Stimulated activated CD4-positive, alpha-beta T cell treated with anti-CD3 and anti-CD28 coated beads, Interleukin-2, amount 100 ng/mL, for 4 hours (primary cell): ENCODE measurements around the gene PSMG1.
"Not testable (repeated sequence)": the region's sequence is repeated elsewhere in the genome, so short reads cannot be mapped to it uniquely, and the experiment has no call there.

ENCODE experiments used
- DNase-seq: peaks from one replicate; pipeline ENCODE4 v3.0.0-alpha.2; 2020; ENCODE audit warnings: low read depth

PSMG1 gene

DNA sequence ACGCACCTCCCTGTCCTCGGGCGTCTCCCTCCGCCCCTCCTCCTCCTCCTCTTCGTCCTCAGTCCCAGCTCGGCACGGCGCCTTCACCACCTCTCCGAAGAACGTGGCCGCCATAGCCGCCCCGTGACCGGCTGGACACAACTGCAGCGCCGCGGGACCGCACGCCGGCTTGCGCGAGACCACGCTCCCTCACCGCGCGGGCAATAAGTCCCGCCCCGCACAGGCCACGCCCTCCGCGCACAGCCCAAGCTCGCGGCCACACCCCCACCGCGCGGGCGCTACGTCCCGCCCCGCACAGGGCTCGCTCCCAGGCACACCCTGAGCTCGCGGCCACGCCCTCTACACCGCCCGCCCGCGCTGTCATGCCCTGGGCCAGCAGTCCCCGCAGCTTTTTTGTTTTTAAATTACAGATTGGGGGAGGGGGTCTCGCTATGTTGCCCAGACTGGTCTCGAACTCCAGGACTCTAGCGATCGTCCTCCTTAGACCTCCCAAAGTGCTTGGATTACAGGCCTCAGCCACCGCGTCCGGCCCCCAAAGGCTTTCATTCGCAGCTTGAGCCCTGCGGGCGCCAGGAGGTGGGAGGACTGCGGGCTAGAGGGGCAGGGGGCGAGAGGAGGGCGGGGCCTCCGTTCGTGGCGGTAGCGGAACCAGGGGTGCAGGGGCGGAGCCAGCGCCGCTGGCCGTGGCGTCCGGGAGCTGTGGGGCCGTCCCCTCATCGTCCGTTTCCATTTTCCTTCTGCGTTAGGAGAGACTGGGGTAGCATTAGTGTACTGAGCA is at the start of gene PSMG1:
TSS of gene PSMG1 (minus strand) at position 180 of the 778 bp plus-strand sequence. CDS start at position 114, 66 bp downstream.
- peak; percentile 91 for DNase-seq

DNA sequence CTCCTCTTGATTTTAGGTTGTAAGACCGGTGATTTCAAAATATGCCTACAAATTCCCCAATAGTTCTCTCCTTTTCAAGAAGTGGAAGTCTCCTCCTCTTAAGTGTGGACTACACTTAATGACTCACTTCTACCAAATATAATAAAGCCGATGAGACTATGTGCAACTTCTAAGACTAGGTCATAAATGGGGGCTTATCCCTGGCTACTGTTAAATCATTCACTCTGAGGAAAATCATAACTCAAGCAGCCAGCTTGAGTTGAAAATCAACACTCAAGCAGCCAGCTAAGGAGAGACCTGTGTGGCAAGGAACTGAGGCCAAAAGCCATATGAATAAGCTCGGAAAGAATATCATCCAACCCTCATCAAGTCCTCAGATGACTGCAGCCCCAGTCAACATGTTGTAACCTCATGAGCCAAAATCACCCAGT is 49.6 kb upstream of the PSMG1 start:
- no peak for DNase-seq

DNA sequence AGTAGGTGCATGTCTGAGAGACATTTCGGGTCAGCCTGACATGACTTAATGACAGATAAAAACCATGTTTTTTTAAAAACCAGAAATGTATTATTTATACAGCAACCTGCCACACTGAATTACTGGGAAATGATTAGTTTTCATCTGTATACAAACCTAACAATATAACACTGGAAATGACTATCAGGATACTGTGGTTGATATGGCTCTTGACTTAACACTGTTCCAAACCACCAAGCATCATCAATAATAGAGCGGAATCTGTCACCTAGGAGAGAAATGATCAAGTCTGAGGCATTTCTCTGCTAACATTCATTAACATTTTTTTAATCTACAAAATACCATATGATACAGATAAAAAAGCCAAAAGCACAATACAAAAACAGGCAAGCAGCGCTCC is 41.7 kb upstream of the PSMG1 start:
- no peak for DNase-seq

- no peak for DNase-seq
These were observed 38.8 kb upstream of the PSMG1 start for GRCh38 chr21:39221997-39222486.

DNA sequence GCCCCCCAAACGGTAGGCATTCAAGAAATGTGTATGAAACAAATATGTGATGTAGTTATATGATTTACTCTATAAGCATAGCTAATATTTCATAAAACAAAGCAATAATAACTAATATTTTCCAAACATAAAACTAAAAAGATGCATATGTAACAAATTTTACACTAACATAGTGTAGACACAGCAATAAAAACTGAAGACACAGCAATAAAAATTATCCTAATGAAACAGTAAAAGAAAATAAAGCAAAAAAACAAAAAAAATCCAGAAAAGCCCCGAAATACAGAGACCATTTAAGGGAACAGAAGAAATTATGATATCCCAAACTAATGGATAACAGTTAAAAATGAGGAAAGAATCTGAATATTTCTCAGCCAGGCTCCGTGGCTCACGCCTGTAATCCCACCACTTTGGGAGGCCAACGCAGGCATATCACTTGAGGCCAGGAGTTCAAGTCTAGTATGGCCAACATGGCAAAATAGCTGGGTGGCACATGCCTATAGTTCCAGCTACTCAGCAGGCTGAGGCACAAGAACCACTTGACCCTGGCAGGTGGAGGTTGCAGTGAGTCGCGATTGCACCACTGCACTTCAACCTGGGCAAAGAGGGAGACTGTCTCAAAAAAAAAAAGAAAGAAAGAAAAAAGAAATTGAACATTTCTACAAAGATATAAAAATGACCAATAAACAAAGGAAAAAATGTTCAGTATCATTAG is 38.2 kb upstream of the PSMG1 start:
- no peak for DNase-seq

- DNase-seq = not testable (repeated sequence)
These were observed 37.6 kb upstream of the PSMG1 start for GRCh38 chr21:39220875-39221274.

GRCh38 chr21:39220150-39220549 is 36.9 kb upstream of the PSMG1 start:
- no peak for DNase-seq

- no peak for DNase-seq
These were observed 34.8 kb upstream of the PSMG1 start for GRCh38 chr21:39218082-39218409.

DNA sequence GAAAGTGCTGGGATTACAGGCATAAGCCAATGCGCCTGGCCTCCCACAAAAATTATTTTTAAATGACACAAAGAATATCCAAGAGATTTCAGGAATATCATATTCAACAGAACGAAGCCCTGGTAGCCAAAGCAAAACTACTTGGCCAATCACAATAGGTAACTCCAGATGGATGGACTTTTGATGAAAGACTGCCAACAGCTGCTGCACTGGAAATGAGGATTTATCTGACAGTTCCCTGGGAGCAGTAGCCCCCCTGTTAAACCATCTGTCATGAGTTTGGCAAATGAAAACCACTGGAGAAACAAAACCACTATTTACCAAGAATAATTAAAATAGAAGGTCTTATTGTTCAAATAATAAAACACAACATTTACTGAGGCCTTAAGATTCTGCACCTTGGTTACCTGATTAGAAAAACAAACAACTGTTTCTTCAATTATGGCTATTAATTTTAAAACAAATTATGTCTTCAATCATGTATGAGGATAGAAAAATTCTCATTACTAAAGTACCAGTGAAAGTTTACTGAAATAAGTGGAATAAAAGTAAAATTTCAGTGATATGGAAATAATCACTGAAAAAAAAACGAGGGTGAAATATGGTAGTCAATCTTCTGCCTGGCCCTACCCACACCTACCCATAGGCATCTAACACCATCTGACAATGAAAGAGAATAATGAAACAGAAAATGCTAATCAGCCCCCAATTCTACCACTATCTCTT is 34.3 kb upstream of the PSMG1 start:
- DNase-seq = no peak

DNA sequence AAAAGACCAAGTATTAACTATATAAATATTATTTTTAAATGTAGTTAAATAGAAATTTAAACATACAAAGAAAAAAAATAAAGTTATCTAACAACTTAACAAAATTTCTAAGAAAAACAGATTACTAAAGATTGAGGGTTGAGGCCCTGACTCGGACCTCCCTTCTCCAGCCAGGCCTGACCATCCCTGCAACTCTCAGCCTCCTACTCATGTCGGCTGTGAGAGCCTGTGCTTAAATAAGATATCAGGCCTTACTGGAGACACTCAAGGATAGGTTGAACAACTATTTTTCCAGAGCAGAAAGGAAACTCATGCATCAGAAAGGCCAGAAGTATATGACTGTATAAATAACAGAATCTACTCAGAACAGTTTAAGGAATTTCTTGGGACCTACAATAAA is 33.0 kb upstream of the PSMG1 start:
- no peak for DNase-seq

DNA sequence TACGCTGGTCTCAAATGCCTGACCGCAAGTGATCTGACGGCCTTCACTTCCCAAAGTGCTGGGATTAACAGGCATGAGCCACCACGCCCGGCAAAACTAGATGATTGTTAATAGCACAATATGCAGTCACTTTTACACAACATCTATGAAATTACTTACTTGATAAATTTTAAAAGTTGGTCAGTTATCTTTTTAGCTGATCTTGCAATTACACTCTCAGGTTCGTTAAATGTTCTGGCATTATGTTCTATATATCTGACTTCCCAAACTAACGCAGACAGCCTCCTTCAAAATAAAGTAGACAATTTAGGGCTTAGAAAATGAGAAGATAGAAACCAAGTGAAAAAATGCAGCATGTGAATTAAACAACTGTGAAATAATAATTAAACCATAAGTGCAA is 31.8 kb upstream of the PSMG1 start:
- no peak for DNase-seq

GRCh38 chr21:39209334-39209688 is 26.1 kb upstream of the PSMG1 start:
- DNase-seq = no peak

DNA sequence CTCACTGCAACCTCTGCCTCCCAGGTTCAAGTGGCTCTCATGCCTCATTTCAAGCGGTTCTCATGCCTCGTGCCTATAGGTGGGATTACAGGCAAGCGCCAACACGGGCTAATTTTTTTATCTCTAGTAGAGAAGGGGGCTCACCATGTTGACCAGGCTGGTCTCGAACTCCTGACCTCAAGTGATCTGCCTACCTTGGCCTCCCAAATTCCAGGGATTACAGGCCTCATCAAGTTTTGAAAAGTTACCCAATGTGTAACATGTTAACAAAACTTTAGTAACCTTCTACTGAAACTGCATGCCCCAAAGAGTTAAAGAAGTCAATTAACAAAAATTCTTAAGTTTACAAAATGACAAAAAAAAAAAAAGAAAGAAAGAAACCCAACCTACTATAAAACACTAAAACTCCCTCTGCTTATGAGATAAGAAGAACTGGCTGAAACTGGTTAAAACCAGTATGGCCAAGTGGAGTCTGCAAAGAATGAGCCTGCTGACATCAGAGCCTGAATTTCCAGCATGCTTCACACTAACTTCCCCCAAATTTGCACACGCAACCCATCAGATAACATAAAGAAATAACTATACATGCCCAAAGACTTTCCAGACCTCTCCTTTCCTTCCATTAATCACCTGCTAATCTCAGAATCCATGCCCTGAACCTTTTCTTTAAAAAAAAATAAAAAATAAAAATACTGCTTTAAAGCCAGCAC is 25.5 kb upstream of the PSMG1 start:
- no peak for DNase-seq

DNA sequence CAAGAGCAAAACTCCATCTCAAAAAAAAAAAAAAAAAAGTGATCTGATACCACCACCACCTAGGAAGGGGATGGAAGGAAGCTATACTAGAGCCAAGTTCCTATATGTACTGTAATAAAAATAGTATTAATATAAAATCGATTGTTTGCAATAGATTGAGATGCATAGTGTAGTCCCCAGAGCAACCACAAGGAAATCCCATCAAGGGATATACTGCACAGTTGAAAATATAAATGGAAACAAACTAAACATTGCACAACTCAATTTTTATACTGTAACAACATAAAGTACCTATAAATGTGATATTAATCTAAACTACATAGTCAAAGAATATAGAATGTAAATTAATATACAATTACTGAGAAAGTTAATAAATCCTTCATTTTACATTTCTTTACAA is 20.9 kb upstream of the PSMG1 start:
- no peak for DNase-seq

- no peak for DNase-seq
These were observed 15.5 kb upstream of the PSMG1 start for GRCh38 chr21:39198800-39199199.

- DNase-seq = no peak
These were observed 14.4 kb upstream of the PSMG1 start for GRCh38 chr21:39197448-39198233.

DNA sequence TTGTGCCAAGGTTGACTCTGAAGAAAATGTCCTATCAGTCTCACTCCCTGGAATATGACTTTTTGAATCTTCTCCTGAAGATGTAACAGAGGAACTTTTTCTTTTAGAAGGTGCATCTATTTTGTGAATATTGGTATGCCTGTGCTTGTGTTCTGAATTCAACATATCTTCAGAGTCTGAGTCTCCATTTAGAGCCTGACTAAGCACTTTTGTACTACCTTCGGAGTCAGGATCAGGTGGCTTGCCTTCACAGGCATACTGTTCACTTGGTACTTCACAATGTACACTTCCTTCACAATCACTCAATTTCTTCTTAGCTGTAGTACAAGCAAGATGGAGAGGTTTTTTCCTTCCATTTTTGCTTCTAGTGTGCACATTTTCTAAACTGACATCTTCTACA is 13.6 kb upstream of the PSMG1 start:
- no peak for DNase-seq

- no peak for DNase-seq
These were observed 13.1 kb upstream of the PSMG1 start for GRCh38 chr21:39196310-39196709.

DNA sequence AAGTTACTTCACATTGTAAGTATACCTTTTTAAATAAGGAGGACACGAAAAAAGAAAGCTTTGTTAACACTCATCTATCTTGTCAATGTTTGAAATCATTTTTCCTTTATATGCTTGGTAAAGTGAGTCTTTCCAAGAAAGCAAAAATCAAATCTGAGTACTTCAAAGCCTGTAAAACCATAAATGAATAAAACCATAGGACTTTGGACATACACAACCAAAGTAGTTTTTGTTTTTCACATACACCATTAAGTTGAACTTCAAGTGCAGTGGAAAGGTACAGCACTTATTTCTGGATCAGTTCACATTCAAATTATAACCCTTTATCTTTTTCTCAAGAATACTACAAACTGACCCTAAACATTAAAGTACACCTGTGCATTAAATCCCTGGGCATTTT is 10.1 kb upstream of the PSMG1 start:
- no peak for DNase-seq

GRCh38 chr21:39189857-39190604 is 6.8 kb upstream of the PSMG1 start:
- no peak for DNase-seq
